Liver (tissue), 9 donors: ENCODE data around the gene CPSF4. TPM values are rescaled to one million over a fixed set of nuclear protein-coding genes. Genes with fewer than 3 reads are reported as not detected.
A peak's percentile ranks its signal among the peaks of the same experiment; 100 is the strongest.
"Not testable (repeated sequence)": the region's sequence is repeated elsewhere in the genome, so short reads cannot be mapped to it uniquely, and the experiment has no call there.

Experiments used
- DNase-seq: peaks from one replicate; pipeline ENCODE4 v3.0.0-alpha.2; 2017; ENCODE audit warnings: low spot score
- H3K27ac ChIP-seq, 2 donors: one replicate each; pipeline ENCODE4 v1.7.0; 2013; ENCODE audit warnings: inconsistent platforms in 2 of 2, low read length in 2 of 2, control low read depth in 1 of 2, low read depth in 1 of 2, mild to moderate bottlenecking in 1 of 2
- H3K27me3 ChIP-seq, 4 donors: one replicate each; pipeline versions ENCODE4 v1.6.1 to v1.7.0; 2013; ENCODE audit warnings: low read length in 3 of 4, inconsistent platforms in 1 of 4, mild to moderate bottlenecking in 1 of 4, moderate library complexity in 1 of 4; ENCODE audit not compliant: control insufficient read depth in 4 of 4, insufficient read depth in 4 of 4
- H3K36me3 ChIP-seq, 4 donors: one replicate each; pipeline versions ENCODE4 v1.6.1 to v1.7.0; 2013; ENCODE audit warnings: low read length in 3 of 4, mild to moderate bottlenecking in 3 of 4, low read depth in 1 of 4, moderate library complexity in 1 of 4; ENCODE audit not compliant: control insufficient read depth in 4 of 4, insufficient read depth in 3 of 4
- H3K4me1 ChIP-seq, 4 donors: one replicate each; pipeline versions ENCODE4 v1.6.1 to v1.7.0; 2013; ENCODE audit warnings: low read length in 3 of 4, mild to moderate bottlenecking in 3 of 4, moderate library complexity in 1 of 4; ENCODE audit not compliant: control insufficient read depth in 4 of 4, insufficient read depth in 4 of 4
- H3K4me3 ChIP-seq, 3 donors: one replicate each; pipeline versions ENCODE4 v1.6.1 to v1.7.0; 2013; ENCODE audit warnings: low read length in 3 of 3, control low read depth in 1 of 3, low read depth in 1 of 3, mild to moderate bottlenecking in 1 of 3
- H3K9ac ChIP-seq, 2 donors: one replicate each; pipeline ENCODE4 v1.7.0; 2013; ENCODE audit warnings: low read length in 2 of 2, mild to moderate bottlenecking in 2 of 2, moderate library complexity in 2 of 2, control low read depth in 1 of 2, low read depth in 1 of 2
- H3K9me3 ChIP-seq, 4 donors: one replicate each; pipeline versions ENCODE4 v1.6.1 to v1.7.0; 2013; ENCODE audit warnings: low read length in 3 of 4; ENCODE audit not compliant: control insufficient read depth in 4 of 4
- ATF3 ChIP-seq: IDR thresholded peaks from 2 replicates; pipeline ENCODE4 v1.6.1; 2016; ENCODE audit warnings: antibody characterized with exemption
- CTCF ChIP-seq: fragments of 150-350 bp; IDR thresholded peaks from 2 replicates; pipeline ENCODE4 v1.5.1; 2017; ENCODE audit warnings: improper control_type of control experiment, low read depth, low read length; ENCODE audit not compliant: missing input control
- EGR1 ChIP-seq, 2 donors: IDR thresholded peaks; 2 replicates each; pipeline ENCODE4 v1.6.1; 2016 to 2018; ENCODE audit warnings: antibody characterized with exemption in 2 of 2, low read depth in 2 of 2
- FOXA1 ChIP-seq: IDR thresholded peaks from 2 replicates; pipeline ENCODE4 v1.6.1; 2016; ENCODE audit warnings: antibody characterized with exemption
- FOXA2 ChIP-seq: IDR thresholded peaks from 2 replicates; pipeline ENCODE4 v1.6.1; 2016; ENCODE audit warnings: antibody characterized with exemption
- GABPA ChIP-seq, 2 donors: IDR thresholded peaks in 1 of 2; conservative IDR thresholded peaks in 1 of 2; 2 replicates each; pipeline ENCODE4 v1.6.1; 2016; ENCODE audit warnings: antibody characterized with exemption in 2 of 2, mild to moderate bottlenecking in 1 of 2, moderate library complexity in 1 of 2
- HNF4A ChIP-seq, 2 donors: conservative IDR thresholded peaks; 2 replicates each; pipeline ENCODE4 v1.6.1; 2016; ENCODE audit warnings: antibody characterized with exemption in 2 of 2, mild to moderate bottlenecking in 2 of 2
- HNF4G ChIP-seq: IDR thresholded peaks from 2 replicates; pipeline ENCODE4 v1.6.1; 2016; ENCODE audit warnings: antibody characterized with exemption
- JUND ChIP-seq, 2 donors: IDR thresholded peaks; 2 replicates each; pipeline ENCODE4 v1.6.1; 2016; ENCODE audit warnings: antibody characterized with exemption in 2 of 2
- NR2F2 ChIP-seq: IDR thresholded peaks from 2 replicates; pipeline ENCODE4 v1.6.1; 2016; ENCODE audit warnings: antibody characterized with exemption
- RAD21 ChIP-seq, 2 donors: IDR thresholded peaks; 2 replicates each; pipeline ENCODE4 v1.6.1; 2016; ENCODE audit warnings: antibody characterized with exemption in 2 of 2, mild to moderate bottlenecking in 2 of 2
- REST ChIP-seq: IDR thresholded peaks from 2 replicates; pipeline ENCODE4 v1.6.1; 2016; ENCODE audit warnings: antibody characterized with exemption, mild to moderate bottlenecking
- SP1 ChIP-seq: IDR thresholded peaks from 2 replicates; pipeline ENCODE4 v1.6.1; 2018; ENCODE audit warnings: antibody characterized with exemption, mild to moderate bottlenecking
- TAF1 ChIP-seq: conservative IDR thresholded peaks from 2 replicates; pipeline ENCODE4 v1.6.1; 2016; ENCODE audit warnings: antibody characterized with exemption, mild to moderate bottlenecking
- YY1 ChIP-seq: IDR thresholded peaks from 2 replicates; pipeline ENCODE4 v1.6.1; 2016; ENCODE audit warnings: antibody characterized with exemption, mild to moderate bottlenecking
- ZBTB33 ChIP-seq: IDR thresholded peaks from 2 replicates; pipeline ENCODE4 v1.6.1; 2016; ENCODE audit warnings: antibody characterized with exemption
- WGBS: extraction: QIAGEN DNeasy Blood & Tissue Kit; methylation state at CpG from one replicate; pipeline ENCODE4 v1.1.7; 2013; 5-methylcytosine and 5-hydroxymethylcytosine counted together
- polyA plus RNA-seq, 2 donors: library from polyadenylated mRNA; stranded (reverse) in 1 of 2; unstranded in 1 of 2; fragments of 200-250 nt in 1 of 2; fragments of >200 nt in 1 of 2; fragmentation: Nextera tagmentation in 1 of 2; extraction: Ambion mirVana in 1 of 2; gene quantifications; one replicate each; pipeline versions ENCODE4 v1.2.1 to v1.2.3, GENCODE V29; 2013 to 2015
- total RNA-seq, 2 donors: library from RNA; depleted of rRNA; stranded (reverse); fragments of >200 nt; gene quantifications; one replicate each; pipeline ENCODE4 v1.2.3, GENCODE V29; 2014
- donor health status: healthy.
- donor health status: healthy.
- donor health status: healthy.
- donor health status: healthy.
- donor health status: healthy.

CPSF4 gene
- total and polyA plus RNA-seq, 4 donors, result 7.1 to 15.3 (median 10.5) TPM

GRCh38 chr7:99500637-99501009 lies 61.9 kb downstream of the CPSF4 start:
- Histone ChIP-seq H3K4me1 (peaks cover 9 to 29% (median 24%) of the 10 kb centered on the region in 4 donors), H3K27ac (peak overlapping the region; percentile 90)

GRCh38 chr7:99501236-99501635 lies 62.5 kb downstream of the CPSF4 start:
- H3K9ac ChIP-seq, H3K36me3 ChIP-seq, H3K27me3 ChIP-seq, DNase-seq, H3K9me3 ChIP-seq, H3K4me3 ChIP-seq, H3K27ac ChIP-seq: not testable (repeated sequence)
- H3K4me1 ChIP-seq, result peaks cover 12 to 35% (median 30%) of the 10 kb centered on the region in 4 donors
- 95% methylated on average over 12 of the region's 12 CpGs for WGBS

More at GRCh38 chr7:99500637-99501009, 61.9 kb downstream of the CPSF4 start:
- no peak for TF ChIP-seq CTCF
- TF ChIP-seq JUND (IDR thresholded peaks at IDR 0.05), result no peak
- no peak for TF ChIP-seq EGR1 (IDR thresholded peaks at IDR 0.05; ENCODE audit: low read depth in 2 of 2)
- no peak for TF ChIP-seq HNF4A (conservative IDR thresholded peaks at IDR 0.05)
- no peak for TF ChIP-seq FOXA1
- no peak for TF ChIP-seq RAD21 (IDR thresholded peaks at IDR 0.05)
- TF ChIP-seq YY1, result no peak
- TF ChIP-seq ZBTB33, result no peak
- TF ChIP-seq ATF3, result no peak
- no peak for TF ChIP-seq FOXA2
- TF ChIP-seq GABPA (IDR thresholded peaks at IDR 0.05 in 1 of 2, conservative IDR thresholded peaks at IDR 0.05 in 1 of 2), result no peak
- TF ChIP-seq HNF4G, result no peak
- TF ChIP-seq TAF1, result no peak
- no peak for TF ChIP-seq NR2F2
- peaks cover 2 to 9% (median 4%) of the 10 kb centered on the region in 4 donors for H3K36me3 ChIP-seq
- DNase-seq, result no peak
- peak overlapping the region; percentile 66 to 87 for H3K9ac ChIP-seq
- H3K4me3 ChIP-seq, result peak overlapping the region; percentile 75 to 97 (median 94)
- WGBS, result 54% methylated on average over 16 of the region's 16 CpGs
- no peaks in the 10 kb centered on the region for H3K9me3 ChIP-seq
- H3K27me3 ChIP-seq, result no peaks in the 10 kb centered on the region

GRCh38 chr7:99504281-99504602 lies 65.5 kb downstream of the CPSF4 start:
- Histone ChIP-seq H3K27me3 (no peaks in the 10 kb centered on the region), H3K27ac (peak overlapping the region; percentile 94 to 98), H3K36me3 (peaks cover 0 to 2% (median 0%) of the 10 kb centered on the region in 4 donors), H3K4me1 (peaks cover 5 to 27% (median 24%) of the 10 kb centered on the region in 4 donors), H3K9me3 (no peaks in the 10 kb centered on the region), H3K9ac (no peak overlapping the region), H3K4me3 (peak overlapping the region; percentile 80 to 98 (median 88))
- DNase-seq, result no peak
- 11% methylated on average over 19 of the region's 19 CpGs for WGBS
- no peak for TF ChIP-seq ATF3
- TF ChIP-seq REST, result no peak
- TF ChIP-seq ZBTB33, result peak; percentile 90
- TF ChIP-seq EGR1 (IDR thresholded peaks at IDR 0.05; ENCODE audit: low read depth in 2 of 2), result peak in 1 of 2 donors; percentile 69
- TF ChIP-seq SP1, result no peak
